Stimulated activated effector memory CD8-positive, alpha-beta T cell treated with anti-CD3 and anti-CD28 coated beads, Interleukin-12 subunit alpha, Interleukin-12 subunit beta, amount 100 ng/mL, for 72 hours (primary cell): ENCODE data around the gene PELI2.
A peak's percentile ranks its signal among the peaks of the same experiment; 100 is the strongest.
"Not testable (repeated sequence)": the region's sequence is repeated elsewhere in the genome, so short reads cannot be mapped to it uniquely, and the experiment has no call there.

Experiments used
- ATAC-seq: fragments of 150-1000 bp; cut with Tn5 transposase; 2 replicates; pipeline ENCODE4 v1.10.0; 2021
- DNase-seq, 2 donors: peaks; one replicate each; pipeline ENCODE4 v3.0.0; 2021 to 2022; ENCODE audit warnings: low spot score in 2 of 2
- H3K27ac Mint-ChIP-seq: one replicate; pipeline ENCODE4 v1.8.0; 2022; ENCODE audit warnings: mild to moderate bottlenecking, mixed read lengths
- H3K36me3 Mint-ChIP-seq: one replicate; pipeline ENCODE4 v1.8.0; 2022; ENCODE audit warnings: mild to moderate bottlenecking, mixed read lengths
- H3K4me1 Mint-ChIP-seq: one replicate; pipeline ENCODE4 v1.8.0; 2022; ENCODE audit warnings: mixed read lengths
- H3K4me3 Mint-ChIP-seq: one replicate; pipeline ENCODE4 v1.8.0; 2022; ENCODE audit warnings: mild to moderate bottlenecking, mixed read lengths
- H3K9me3 Mint-ChIP-seq: one replicate; pipeline ENCODE4 v1.8.0; 2022; ENCODE audit warnings: mixed read lengths

Gene PELI2

DNA sequence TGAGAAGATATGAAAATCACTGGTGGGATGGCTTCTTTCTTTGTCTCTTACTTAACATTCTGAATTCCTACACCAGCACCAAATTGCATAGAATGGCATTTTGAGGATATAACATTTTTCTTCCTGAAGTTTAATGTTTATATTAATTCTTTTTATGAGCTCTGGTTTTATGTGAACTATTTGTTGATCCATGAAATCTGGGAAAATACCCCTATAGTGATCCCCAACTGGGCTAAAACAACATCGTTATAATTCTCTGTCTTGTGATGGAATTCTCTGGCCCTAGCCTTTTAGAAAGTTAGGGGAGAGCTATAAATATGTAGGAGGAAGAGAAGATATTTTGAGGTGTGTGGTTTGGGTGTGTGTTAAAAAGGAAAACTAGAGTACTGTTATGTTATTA lies 29.2 kb downstream of the PELI2 start:
- Mint-ChIP-seq H3K9me3 (no peaks in the 10 kb centered on the region), H3K4me1 (peaks cover 56% of the 10 kb centered on the region), H3K4me3 (no peak overlapping the region), H3K27ac (no peak overlapping the region), H3K36me3 (no peaks in the 10 kb centered on the region)
- no peak for DNase-seq
- ATAC-seq, result no peak

DNA sequence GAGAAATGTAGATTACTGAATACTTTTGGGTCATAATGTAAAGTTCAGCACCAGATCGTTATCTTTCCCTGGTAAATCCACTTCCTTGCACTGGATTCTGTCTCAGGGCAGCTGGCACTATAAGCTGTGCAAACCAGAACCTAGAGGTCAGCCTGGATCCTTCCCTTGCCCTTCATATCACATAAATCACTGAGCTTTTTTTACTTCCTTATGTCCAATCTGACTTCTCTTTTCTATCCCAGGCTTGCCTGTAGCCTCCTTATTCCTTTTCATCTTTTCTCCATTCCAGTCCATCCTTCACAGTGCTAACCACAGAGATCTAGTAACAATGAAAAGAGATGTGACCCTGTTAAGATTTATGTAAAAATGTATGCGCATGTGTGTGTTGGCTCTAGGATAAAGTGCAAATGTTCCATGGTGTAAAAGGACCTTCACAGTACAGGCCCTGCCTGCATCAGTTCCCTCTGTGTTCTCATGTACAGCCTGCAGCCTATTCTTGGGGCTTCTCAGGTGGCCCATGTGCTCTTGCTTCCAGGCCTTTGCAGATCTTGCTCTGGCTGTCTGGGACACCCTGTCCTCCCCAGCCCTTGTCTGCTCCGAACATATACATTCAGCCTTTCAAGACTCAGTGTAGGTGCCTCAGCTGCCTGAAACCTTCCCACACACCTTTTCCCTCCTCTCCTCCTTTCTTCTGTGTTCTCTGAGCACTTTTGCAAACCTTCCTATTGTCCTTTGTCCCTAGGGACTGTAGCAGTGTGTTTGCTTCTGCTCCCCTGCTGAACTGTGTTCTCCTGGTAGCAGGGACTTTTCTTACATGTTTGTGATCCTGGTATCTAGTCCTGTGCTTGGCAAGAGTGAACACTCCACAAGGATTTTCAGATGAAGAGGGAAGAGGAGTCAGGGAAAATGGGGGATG lies 30.0 kb downstream of the PELI2 start:
- H3K4me1 Mint-ChIP-seq, result peaks cover 50% of the 10 kb centered on the region
- H3K27ac Mint-ChIP-seq, result peak overlapping the region; percentile 15

DNA sequence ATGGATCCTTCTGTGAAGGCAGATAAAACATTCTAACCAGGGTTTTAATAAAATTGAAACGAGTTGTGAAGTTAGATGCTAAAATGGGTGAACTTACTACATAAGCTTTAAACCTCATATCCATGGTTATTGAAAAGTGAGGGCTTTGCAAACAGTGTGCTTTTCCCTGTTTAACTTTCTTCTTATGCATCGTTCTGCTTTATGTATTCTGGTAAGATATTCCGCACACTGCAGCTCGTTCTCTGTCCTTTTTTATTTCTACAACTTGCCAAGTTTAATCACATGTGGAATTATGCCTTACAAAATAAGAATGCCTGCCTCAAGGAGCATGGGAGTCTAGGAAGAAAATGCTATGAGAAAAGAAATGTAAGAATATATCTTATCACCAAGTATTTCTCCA lies 30.9 kb downstream of the PELI2 start:
- no peaks in the 10 kb centered on the region for H3K36me3 Mint-ChIP-seq
- H3K27ac Mint-ChIP-seq, result no peak overlapping the region
- ATAC-seq (no peak), DNase-seq (no peak)
- H3K4me3 Mint-ChIP-seq, result no peak overlapping the region
- H3K4me1 Mint-ChIP-seq, result peaks cover 49% of the 10 kb centered on the region
- no peaks in the 10 kb centered on the region for H3K9me3 Mint-ChIP-seq

More for the DNA sequence above, 30.0 kb downstream of the PELI2 start:
- Mint-ChIP-seq H3K4me3 (no peak overlapping the region), H3K36me3 (no peaks in the 10 kb centered on the region), H3K9me3 (no peaks in the 10 kb centered on the region)
- no peak for ATAC-seq
- no peak for DNase-seq

DNA sequence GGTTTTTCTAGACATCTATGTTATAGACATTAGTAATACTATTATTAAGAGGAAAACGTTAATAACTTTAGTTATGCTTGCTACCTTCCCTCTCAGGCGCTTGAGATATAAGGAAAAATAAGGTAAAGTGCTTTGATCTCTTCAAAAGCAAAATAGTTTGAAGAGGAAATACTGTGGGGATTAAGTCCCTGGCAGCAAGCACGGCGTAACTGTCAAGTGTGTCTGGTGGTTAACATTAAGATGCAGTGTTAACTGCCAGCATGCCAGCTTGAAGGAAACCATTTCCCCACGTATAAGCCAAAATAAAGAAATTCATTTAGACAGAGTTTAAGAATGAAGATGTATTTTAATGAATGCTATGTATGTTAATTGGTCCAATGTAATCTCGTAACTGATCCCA lies 31.8 kb downstream of the PELI2 start:
- H3K4me1 Mint-ChIP-seq, result peaks cover 46% of the 10 kb centered on the region
- no peaks in the 10 kb centered on the region for H3K36me3 Mint-ChIP-seq

DNA sequence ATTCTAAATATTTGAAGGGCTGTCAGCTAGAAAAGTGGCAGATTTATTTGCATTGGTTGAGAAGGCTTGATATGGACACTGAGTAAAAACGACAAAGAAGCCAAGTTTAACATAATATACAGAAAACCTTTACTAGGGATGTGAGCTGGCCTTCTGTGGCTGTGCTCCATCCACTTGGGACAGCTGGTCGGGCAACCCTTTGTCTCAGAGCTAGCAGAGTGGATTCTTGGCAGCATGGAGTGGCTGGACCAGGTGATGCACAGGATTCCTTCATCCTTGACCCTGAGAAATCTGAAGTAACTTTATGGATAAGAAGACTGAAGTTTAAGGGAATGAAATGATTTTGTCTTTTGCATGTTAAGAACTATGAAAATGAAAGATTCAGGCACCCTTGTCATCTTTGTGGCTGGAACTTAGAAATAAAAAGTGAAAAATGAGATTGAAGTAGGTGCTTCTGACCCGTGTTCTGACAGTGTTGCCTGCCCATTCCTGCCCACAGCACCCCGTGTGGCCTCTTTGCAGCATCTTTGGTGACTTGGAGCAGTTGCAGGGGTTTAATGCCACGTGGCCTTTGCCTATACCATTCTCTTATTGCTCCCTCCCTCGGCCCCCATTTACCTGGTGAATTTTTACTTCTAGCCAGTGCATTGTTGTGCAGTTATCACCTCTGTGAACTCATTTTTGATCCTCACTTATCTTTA lies 32.6 kb downstream of the PELI2 start:
- Mint-ChIP-seq H3K4me1 (peaks cover 40% of the 10 kb centered on the region), H3K4me3 (no peak overlapping the region), H3K36me3 (no peaks in the 10 kb centered on the region), H3K9me3 (no peaks in the 10 kb centered on the region), H3K27ac (no peak overlapping the region)
- DNase-seq (no peak), ATAC-seq (peak; percentile 74)

More for the DNA sequence above, 31.8 kb downstream of the PELI2 start:
- Mint-ChIP-seq H3K27ac (no peak overlapping the region), H3K9me3 (no peaks in the 10 kb centered on the region), H3K4me3 (no peak overlapping the region)
- ATAC-seq (no peak), DNase-seq (no peak)

DNA sequence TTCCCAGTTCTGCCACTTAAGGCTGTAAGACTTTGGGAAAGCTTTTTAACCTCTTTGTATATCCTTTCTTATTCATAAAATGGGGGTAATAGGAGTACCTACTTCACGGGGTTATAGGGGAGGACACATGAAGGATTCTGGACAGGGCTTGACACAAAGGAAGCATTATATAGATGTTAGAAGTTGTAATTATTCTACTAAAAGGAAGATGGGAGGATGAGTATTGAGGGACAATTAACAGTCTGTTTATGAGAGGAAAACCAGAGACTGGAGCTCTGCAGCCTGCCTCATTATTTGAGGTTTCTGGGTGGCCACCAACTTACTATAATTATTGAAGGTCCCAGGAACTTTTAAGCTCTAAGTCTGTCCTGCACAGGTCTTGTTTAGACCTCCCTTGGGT lies 34.0 kb downstream of the PELI2 start:
- Mint-ChIP-seq H3K27ac (no peak overlapping the region), H3K4me1 (peaks cover 27% of the 10 kb centered on the region), H3K36me3 (no peaks in the 10 kb centered on the region), H3K4me3 (no peak overlapping the region), H3K9me3 (no peaks in the 10 kb centered on the region)
- no peak for DNase-seq
- ATAC-seq, result no peak

DNA sequence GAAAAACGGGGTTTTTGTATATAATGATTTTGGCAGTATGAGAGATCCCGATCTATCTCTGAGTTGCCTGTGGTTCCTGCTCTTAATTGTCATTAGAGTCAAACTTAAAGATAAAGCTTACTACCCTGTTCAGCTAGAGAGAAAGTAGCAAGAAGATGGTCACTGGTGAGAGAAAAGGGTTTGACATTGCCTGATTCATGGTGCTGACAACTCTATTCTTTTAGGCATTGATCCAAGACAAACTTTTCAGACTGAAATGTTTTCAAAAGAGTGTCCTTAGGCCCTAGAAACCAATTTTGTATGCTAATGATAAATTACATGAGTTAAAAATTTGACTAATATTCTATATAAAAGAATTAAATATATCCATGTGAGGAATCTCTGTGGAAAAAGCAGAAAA lies 35.1 kb downstream of the PELI2 start:
- no peaks in the 10 kb centered on the region for H3K9me3 Mint-ChIP-seq
- no peaks in the 10 kb centered on the region for H3K36me3 Mint-ChIP-seq
- H3K4me1 Mint-ChIP-seq, result peaks cover 17% of the 10 kb centered on the region
- H3K4me3 Mint-ChIP-seq, result no peak overlapping the region
- ATAC-seq (no peak), DNase-seq (no peak)
- no peak overlapping the region for H3K27ac Mint-ChIP-seq

DNA sequence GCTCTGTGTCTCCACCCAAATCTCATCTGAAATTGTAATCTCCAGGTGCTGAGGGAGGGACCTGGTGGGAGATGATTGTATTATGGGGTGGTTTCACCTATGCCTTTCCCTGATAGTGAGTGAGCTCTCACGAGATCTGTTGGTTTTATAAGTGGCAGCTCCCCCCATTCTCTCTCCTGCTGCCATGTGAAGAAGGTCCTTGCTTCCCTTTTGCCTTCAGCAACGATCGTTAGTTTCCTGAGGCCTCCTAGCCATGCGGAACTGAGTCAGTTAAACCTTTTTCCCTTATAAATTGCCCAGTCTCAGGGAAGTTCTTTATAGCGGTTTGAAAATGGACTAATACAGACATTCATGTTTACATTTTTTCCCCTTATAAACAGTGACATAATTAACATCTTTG lies 36.1 kb downstream of the PELI2 start:
- H3K4me3 Mint-ChIP-seq, result no peak overlapping the region
- no peaks in the 10 kb centered on the region for H3K36me3 Mint-ChIP-seq
- ATAC-seq, result no peak
- DNase-seq, result no peak
- no peak overlapping the region for H3K27ac Mint-ChIP-seq
- H3K4me1 Mint-ChIP-seq, result peaks cover 10% of the 10 kb centered on the region
- peaks cover 2% of the 10 kb centered on the region for H3K9me3 Mint-ChIP-seq

DNA sequence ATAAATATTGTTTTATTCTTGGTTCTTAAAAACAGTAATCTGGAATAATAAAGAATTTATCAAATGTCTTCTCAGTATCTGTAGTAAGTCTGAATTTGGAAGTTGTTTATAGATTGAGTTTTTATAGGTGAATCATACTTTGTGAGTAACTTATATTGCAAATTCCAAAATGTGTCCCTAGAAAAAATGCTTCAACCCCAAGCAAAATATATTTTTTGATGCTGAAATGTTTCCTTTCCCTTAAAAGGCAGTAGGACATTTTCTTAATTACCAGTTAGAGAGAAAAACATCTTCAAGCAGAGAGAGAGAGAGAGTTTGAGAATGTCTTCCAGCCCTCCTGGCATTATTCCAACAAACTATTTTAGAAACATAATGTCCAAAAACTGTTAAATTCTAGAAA lies 37.9 kb downstream of the PELI2 start:
- ATAC-seq, result no peak
- H3K4me1 Mint-ChIP-seq, result peaks cover 10% of the 10 kb centered on the region
- no peak for DNase-seq
- no peak overlapping the region for H3K27ac Mint-ChIP-seq
- H3K36me3 Mint-ChIP-seq, result no peaks in the 10 kb centered on the region
- H3K4me3 Mint-ChIP-seq, result no peak overlapping the region
- H3K9me3 Mint-ChIP-seq, result peaks cover 2% of the 10 kb centered on the region

DNA sequence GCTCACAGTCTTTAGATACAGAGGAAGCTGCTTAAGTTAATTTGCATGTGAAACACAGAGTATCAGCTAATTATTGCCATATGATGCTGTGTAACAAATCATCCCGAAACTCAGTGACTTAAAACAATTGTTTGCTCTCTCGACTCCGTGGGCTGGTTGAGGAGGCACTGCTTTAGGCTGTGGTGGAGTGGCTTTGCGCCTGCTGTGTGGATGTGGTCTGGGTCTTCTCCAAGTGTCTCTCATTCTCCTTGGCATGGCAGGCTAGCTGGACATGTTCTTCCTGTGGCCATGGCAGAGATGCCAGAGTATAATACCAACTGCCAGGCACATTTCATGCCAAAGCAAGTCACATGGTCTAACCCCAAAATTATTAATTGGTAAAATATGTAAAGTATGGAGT lies 40.9 kb downstream of the PELI2 start:
- H3K4me3 Mint-ChIP-seq, result no peak overlapping the region
- peaks cover 2% of the 10 kb centered on the region for H3K9me3 Mint-ChIP-seq
- H3K27ac Mint-ChIP-seq, result no peak overlapping the region
- DNase-seq, result no peak
- H3K36me3 Mint-ChIP-seq, result no peaks in the 10 kb centered on the region
- peaks cover 6% of the 10 kb centered on the region for H3K4me1 Mint-ChIP-seq
- ATAC-seq, result peak; percentile 61

DNA sequence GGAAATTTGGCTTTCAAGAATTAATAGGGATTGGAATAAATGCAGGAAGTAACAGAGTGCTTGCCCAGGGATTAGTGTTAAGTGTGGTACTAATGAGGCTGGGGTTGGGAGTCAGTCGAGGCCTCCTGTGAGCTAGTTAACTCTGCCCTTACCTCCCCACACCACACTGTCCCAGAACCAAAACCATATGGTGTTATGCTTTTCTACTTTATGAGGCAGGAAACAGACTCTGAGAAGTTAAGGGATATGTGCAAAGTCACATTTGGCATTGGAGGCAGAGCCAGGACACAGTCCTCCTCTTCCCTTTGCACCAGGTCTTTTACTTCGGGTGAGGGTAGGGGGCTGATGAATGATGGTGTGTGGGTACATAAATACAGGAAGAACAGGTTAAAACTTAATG lies 41.9 kb downstream of the PELI2 start:
- Mint-ChIP-seq H3K4me3 (no peak overlapping the region), H3K4me1 (peaks cover 6% of the 10 kb centered on the region), H3K9me3 (peaks cover 8% of the 10 kb centered on the region)

DNA sequence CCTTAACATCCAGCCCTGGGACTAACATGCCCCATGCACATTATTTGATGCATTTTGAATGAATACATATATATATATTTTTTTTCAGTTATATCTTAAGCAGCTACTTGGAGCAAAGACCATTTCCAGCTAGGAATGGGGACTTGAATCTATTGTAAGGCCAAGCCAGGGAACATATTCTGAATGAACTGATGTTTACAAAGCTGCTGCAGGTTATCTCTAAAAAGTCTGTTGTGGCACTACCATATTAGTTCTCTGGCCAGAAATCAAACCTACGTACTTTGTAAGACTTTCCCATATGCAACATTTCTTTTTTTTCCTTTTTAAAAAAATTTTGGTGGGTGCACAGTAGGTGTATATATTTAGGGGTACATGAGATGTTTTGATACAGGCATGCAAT lies 43.4 kb downstream of the PELI2 start:
- peaks cover 6% of the 10 kb centered on the region for H3K4me1 Mint-ChIP-seq
- DNase-seq, result no peak
- no peak for ATAC-seq
- H3K9me3 Mint-ChIP-seq, result peaks cover 15% of the 10 kb centered on the region
- H3K27ac Mint-ChIP-seq, result no peak overlapping the region
- H3K36me3 Mint-ChIP-seq, result no peaks in the 10 kb centered on the region
- no peak overlapping the region for H3K4me3 Mint-ChIP-seq

More for the DNA sequence above, 41.9 kb downstream of the PELI2 start:
- ATAC-seq, result no peak
- no peak for DNase-seq
- H3K27ac Mint-ChIP-seq, result no peak overlapping the region
- no peaks in the 10 kb centered on the region for H3K36me3 Mint-ChIP-seq

DNA sequence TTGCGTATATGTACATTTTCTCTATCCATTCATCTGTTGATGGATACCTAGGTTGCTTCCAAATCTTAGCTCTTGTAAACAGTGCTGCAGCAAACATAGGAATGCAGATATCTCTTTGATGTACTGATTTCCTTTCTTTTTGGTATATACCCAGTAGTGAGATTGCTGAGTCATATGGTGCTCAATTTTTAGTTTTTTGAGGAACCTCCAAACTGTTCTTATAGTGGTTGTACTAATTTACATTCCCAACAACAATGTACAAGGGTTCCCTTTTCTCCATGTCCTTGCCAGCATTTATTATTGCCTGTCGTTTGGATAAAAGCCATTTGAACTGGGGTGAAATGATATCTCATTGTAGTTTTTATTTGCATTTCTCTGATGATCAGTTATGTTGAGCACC lies 44.3 kb downstream of the PELI2 start:
- no peaks in the 10 kb centered on the region for H3K36me3 Mint-ChIP-seq
- no peak overlapping the region for H3K27ac Mint-ChIP-seq
- ATAC-seq (no peak), DNase-seq (no peak)
- H3K4me3 Mint-ChIP-seq, result no peak overlapping the region
- peaks cover 6% of the 10 kb centered on the region for H3K4me1 Mint-ChIP-seq
- H3K9me3 Mint-ChIP-seq, result peaks cover 20% of the 10 kb centered on the region

DNA sequence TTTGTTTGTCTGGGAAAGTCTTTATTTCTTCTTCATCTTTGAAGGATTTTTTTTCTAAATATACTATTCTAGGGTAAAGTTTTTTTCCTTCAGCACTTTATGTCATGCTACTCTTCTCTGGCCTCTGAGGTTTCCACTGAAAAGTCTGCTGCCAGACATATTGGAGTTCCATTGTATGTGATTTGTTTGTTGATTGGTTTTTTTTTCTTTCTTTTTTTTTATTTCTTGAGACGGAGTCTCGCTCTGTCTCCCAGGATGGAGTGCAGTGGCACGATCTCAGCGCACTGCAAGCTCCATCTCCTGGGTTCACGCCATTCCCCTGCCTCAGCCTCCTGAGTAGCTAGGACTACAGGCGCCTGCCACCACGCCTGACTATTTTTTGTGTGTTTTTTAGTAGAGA lies 48.4 kb downstream of the PELI2 start:
- DNase-seq, H3K27ac Mint-ChIP-seq, ATAC-seq, H3K36me3 Mint-ChIP-seq, H3K4me3 Mint-ChIP-seq: not testable (repeated sequence)
- peaks cover 18% of the 10 kb centered on the region for H3K9me3 Mint-ChIP-seq
- peaks cover 11% of the 10 kb centered on the region for H3K4me1 Mint-ChIP-seq

DNA sequence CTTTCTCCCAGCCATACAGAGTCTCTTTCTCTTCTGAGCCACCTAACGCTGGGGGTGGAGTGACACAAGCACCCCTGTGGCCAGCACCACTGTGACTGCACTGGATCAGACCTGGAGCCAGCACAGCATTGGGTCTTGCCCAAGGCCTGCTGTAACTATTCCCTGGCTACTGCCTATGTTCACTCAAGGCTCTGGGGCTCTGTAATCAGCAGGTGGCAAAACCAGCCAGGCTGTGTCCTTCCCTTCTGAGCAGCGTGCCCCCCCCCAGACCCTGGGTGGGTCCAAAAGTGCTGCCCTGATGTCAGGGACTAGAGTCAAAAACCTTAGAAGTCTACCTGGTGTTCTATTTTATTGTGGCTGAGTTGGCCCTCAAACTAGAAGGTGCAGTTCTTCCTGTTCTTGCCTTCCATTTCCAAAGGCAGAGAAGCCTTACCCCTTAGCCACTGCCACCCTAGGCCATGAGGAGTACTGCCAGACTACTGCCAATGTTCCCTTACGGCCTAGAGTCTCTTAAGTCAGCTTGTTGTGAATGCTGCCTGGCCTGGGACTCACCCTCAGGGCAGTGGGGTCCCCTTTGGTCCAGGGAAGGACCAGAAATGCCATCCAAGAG lies 49.9 kb downstream of the PELI2 start:
- ATAC-seq, result no peak
- H3K27ac Mint-ChIP-seq, result no peak overlapping the region
- peaks cover 26% of the 10 kb centered on the region for H3K4me1 Mint-ChIP-seq

More for the DNA sequence above, 49.9 kb downstream of the PELI2 start:
- DNase-seq, result no peak
- peaks cover 18% of the 10 kb centered on the region for H3K9me3 Mint-ChIP-seq
- H3K36me3 Mint-ChIP-seq, result no peaks in the 10 kb centered on the region
- H3K4me3 Mint-ChIP-seq, result no peak overlapping the region
